Measurements from ENCODE around the gene THBS3. TPM values are rescaled to one million over a fixed set of nuclear protein-coding genes. Genes with fewer than 3 reads are reported as not detected.
A peak's percentile ranks its signal among the peaks of the same experiment; 100 is the strongest.

The THBS3 gene
- 35.9 TPM for total RNA-seq (2021; ENCODE audit: unreplicated experiment)
- 40.8 TPM for polyA plus RNA-seq (2012; ENCODE audit: insufficient read length)
- Bru-seq, nascent RNA, result percentile 64 among the genes with signal in this experiment
- BruChase-seq, experiment 1, labeled RNA remaining after a 2-hour chase, result percentile 74 among the genes with signal in this experiment
- BruChase-seq, experiment 2, labeled RNA remaining after a 6-hour chase, result percentile 83 among the genes with signal in this experiment
- long read RNA-seq, transcript THBS3-201 (23 exons, 3,145 nt), result major isoform, 14 of 42 reads
- long read RNA-seq, partial matches to known transcripts, result 8 of 42 reads
- long read RNA-seq, other reads (novel, unspliced or antisense), result 19 of 42 reads

- Histone ChIP-seq H3K9me3 (ENCODE audit: control insufficient read depth, insufficient read depth, low read depth, low read length) (no peaks in the 10 kb centered on the region), H3K27me3 (ENCODE audit: control insufficient read depth, insufficient read depth, low read length) (no peaks in the 10 kb centered on the region), H3K27ac (ENCODE audit: low read length) (peak within 1 kb of the TSS; percentile 93), H3K4me3 (ENCODE audit: low read depth in 2 of 2, low read length in 2 of 2) (peak within 1 kb of the TSS; percentile 94 to 99), H3K36me3 (ENCODE audit: control insufficient read depth, insufficient read depth, low read length) (peaks cover 6% of the 10 kb centered on the region; the same call in 1 of the 2 replicates), H3K4me1 (ENCODE audit: control insufficient read depth, insufficient read depth, low read length) (peaks cover 19% of the 10 kb centered on the region)
- no peak for DNase-seq (ENCODE audit: low read depth, low spot score)
- ATAC-seq, result peak; percentile 5
- ChIA-PET CTCF (interaction anchor here (1.0 to 1.8 kb wide), 4 partner anchors 15 to 115 kb away, joined by 3 to 9 read pairs (median 4); no protein-coding TSS in a partner anchor), POLR2A (interaction anchor here (0.6 to 2.2 kb wide), 4 partner anchors 9 to 208 kb away, joined by 3 to 11 read pairs (median 3); no protein-coding TSS in a partner anchor)
- in situ Hi-C loops (cut with HindIII; ENCODE audit: low pct_unique_long_range_greater_than_20kb, low sequenced_read_pairs) (no loop called here), intact Hi-C loops (cut with micrococcal nuclease; ENCODE audit: unreplicated experiment) (no loop called here)
- BruUV-seq (replicated peaks), result no TSS peak
- no peak for TF ChIP-seq CTCF (IDR thresholded peaks at IDR 0.05)
- no peak for TF ChIP-seq POLR2AphosphoS5 (IDR thresholded peaks at IDR 0.05; ENCODE audit: low read depth, low read length)
- no peak for TF ChIP-seq TCF7L2 (IDR thresholded peaks at IDR 0.05; ENCODE audit: low read depth, low read length)
- TF ChIP-seq SIN3A (IDR thresholded peaks at IDR 0.05; ENCODE audit: borderline replicate concordance, insufficient read depth, low read depth, low read length), result no peak
- TF ChIP-seq, protein P1, sequence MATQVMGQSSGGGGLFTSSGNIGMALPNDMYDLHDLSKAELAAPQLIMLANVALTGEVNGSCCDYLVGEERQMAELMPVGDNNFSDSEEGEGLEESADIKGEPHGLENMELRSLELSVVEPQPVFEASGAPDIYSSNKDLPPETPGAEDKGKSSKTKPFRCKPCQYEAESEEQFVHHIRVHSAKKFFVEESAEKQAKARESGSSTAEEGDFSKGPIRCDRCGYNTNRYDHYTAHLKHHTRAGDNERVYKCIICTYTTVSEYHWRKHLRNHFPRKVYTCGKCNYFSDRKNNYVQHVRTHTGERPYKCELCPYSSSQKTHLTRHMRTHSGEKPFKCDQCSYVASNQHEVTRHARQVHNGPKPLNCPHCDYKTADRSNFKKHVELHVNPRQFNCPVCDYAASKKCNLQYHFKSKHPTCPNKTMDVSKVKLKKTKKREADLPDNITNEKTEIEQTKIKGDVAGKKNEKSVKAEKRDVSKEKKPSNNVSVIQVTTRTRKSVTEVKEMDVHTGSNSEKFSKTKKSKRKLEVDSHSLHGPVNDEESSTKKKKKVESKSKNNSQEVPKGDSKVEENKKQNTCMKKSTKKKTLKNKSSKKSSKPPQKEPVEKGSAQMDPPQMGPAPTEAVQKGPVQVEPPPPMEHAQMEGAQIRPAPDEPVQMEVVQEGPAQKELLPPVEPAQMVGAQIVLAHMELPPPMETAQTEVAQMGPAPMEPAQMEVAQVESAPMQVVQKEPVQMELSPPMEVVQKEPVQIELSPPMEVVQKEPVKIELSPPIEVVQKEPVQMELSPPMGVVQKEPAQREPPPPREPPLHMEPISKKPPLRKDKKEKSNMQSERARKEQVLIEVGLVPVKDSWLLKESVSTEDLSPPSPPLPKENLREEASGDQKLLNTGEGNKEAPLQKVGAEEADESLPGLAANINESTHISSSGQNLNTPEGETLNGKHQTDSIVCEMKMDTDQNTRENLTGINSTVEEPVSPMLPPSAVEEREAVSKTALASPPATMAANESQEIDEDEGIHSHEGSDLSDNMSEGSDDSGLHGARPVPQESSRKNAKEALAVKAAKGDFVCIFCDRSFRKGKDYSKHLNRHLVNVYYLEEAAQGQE (IDR thresholded peaks at IDR 0.05; ENCODE audit: insufficient read depth in 1 of 2, low read depth in 2 of 2, low read length in 1 of 2), result no peak
Measured at GRCh38 chr1:155207806-155208540, at the start of gene THBS3. TSS of gene THBS3 (minus strand) at chr1:155207897. CDS start at chr1:155207876, 21 bp downstream.

GRCh38 chr1:155256058-155256852, 48.6 kb upstream of the THBS3 start:
- H3K27me3 ChIP-seq (ENCODE audit: control insufficient read depth, insufficient read depth, low read length), result no peaks in the 10 kb centered on the region
- H3K9me3 ChIP-seq (ENCODE audit: control insufficient read depth, insufficient read depth, low read depth, low read length), result no peaks in the 10 kb centered on the region
- CTCF ChIA-PET, result no interaction called here
- BruUV-seq (replicated peaks), result TSS peak; percentile 41
- peaks cover 13% of the 10 kb centered on the region for H3K4me1 ChIP-seq (ENCODE audit: control insufficient read depth, insufficient read depth, low read length)
- POLR2A ChIA-PET, result no interaction called here
- TF ChIP-seq POLR2AphosphoS5 (IDR thresholded peaks at IDR 0.05; ENCODE audit: low read depth, low read length) (no peak), CTCF (IDR thresholded peaks at IDR 0.05) (no peak), SIN3A (IDR thresholded peaks at IDR 0.05; ENCODE audit: borderline replicate concordance, insufficient read depth, low read depth, low read length) (no peak), TCF7L2 (IDR thresholded peaks at IDR 0.05; ENCODE audit: low read depth, low read length) (no peak)
- TF ChIP-seq, protein P1 (IDR thresholded peaks at IDR 0.05; ENCODE audit: insufficient read depth in 1 of 2, low read depth in 2 of 2, low read length in 1 of 2), result no peak
- DNase-seq (ENCODE audit: low read depth, low spot score), result no peak
- in situ Hi-C loops (cut with HindIII; ENCODE audit: low pct_unique_long_range_greater_than_20kb, low sequenced_read_pairs), result no loop called here
- intact Hi-C loops (cut with micrococcal nuclease; ENCODE audit: unreplicated experiment), result no loop called here
- H3K4me3 ChIP-seq (ENCODE audit: low read depth in 2 of 2, low read length in 2 of 2), result peak overlapping the region; percentile 72 to 77
- peak overlapping the region; percentile 87 for H3K27ac ChIP-seq (ENCODE audit: low read length)
- peak; percentile 15 for ATAC-seq
- H3K36me3 ChIP-seq (ENCODE audit: control insufficient read depth, insufficient read depth, low read length), result peaks cover 5% of the 10 kb centered on the region
